ENCODE data around the gene ECSCR. TPM values are rescaled to one million over a fixed set of nuclear protein-coding genes. Genes with fewer than 3 reads are reported as not detected.
"Not testable (repeated sequence)": the region's sequence is repeated elsewhere in the genome, so short reads cannot be mapped to it uniquely, and the experiment has no call there.

The ECSCR gene
- total RNA-seq, 2 experiments from 2014 or later: 0.36 to 0.49 TPM

DNA sequence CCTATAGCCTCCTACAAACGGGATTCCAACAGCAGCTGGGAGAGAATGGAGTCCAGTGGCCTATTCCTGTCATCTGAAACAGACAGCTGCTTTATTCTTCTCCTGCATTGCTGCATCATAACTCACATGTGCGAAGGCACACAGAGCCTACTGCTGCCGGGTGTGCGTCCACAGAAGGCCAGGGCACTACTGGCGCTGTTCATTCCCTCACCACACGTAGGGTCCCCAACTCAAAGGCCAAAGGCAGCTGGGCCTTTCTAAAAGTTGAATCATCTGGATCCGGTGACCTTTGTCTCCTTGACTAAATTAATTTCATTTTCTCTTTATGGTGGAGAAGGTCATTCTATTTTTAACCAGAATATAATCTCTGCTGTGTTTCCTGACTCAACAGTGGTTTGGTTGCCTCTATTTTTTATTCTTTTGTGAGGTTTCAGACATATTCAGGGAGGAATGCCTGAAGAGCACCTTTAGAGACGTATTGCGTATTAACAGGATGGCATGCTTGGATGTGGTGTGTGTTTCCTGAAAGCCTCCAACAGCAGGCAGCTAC lies 47.9 kb downstream of the ECSCR start:
- no peak for DNase-seq
- peak overlapping the region; percentile 53 for H3K4me3 Mint-ChIP-seq
- peaks cover 45% of the 10 kb centered on the region for H3K4me1 Mint-ChIP-seq
- peak overlapping the region; percentile 96 for H3K27ac Mint-ChIP-seq
- no peaks in the 10 kb centered on the region for H3K9me3 Mint-ChIP-seq
- H3K36me3 Mint-ChIP-seq: peaks cover 42% of the 10 kb centered on the region
- H3K27me3 Mint-ChIP-seq: no peaks in the 10 kb centered on the region

- Mint-ChIP-seq H3K36me3 (peaks cover 42% of the 10 kb centered on the region), H3K4me3 (peak overlapping the region; percentile 20), H3K4me1 (peaks cover 45% of the 10 kb centered on the region), H3K27me3 (no peaks in the 10 kb centered on the region), H3K27ac (peak overlapping the region; percentile 96), H3K9me3 (no peaks in the 10 kb centered on the region)
- DNase-seq: no peak
Observed at GRCh38 chr5:139413963-139414362, 48.6 kb downstream of the ECSCR start.

DNA sequence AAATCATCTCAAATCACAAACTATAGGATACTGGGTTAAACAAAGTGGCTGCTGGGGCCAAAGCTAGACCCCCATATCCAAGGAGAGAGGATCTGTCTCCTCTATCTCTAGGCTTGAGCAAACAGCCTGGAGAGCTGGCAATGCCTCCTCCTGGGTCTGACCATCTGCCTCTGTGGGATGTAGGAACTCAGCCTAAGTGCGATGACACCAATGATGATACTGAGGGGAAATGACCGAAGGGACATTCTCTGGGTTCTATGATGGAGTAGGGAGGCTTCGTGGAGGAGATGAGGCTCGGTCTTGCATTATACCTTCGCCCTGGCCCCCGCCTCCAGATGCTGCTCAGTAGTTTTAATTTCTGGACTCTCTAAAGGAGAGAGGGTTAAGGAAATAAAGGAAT lies 49.4 kb downstream of the ECSCR start:
- H3K4me3 Mint-ChIP-seq: no peak overlapping the region
- no peak for DNase-seq
- H3K9me3 Mint-ChIP-seq: no peaks in the 10 kb centered on the region
- peaks cover 36% of the 10 kb centered on the region for H3K36me3 Mint-ChIP-seq
- peaks cover 45% of the 10 kb centered on the region for H3K4me1 Mint-ChIP-seq
- H3K27me3 Mint-ChIP-seq: no peaks in the 10 kb centered on the region
- peak overlapping the region; percentile 96 for H3K27ac Mint-ChIP-seq

DNA sequence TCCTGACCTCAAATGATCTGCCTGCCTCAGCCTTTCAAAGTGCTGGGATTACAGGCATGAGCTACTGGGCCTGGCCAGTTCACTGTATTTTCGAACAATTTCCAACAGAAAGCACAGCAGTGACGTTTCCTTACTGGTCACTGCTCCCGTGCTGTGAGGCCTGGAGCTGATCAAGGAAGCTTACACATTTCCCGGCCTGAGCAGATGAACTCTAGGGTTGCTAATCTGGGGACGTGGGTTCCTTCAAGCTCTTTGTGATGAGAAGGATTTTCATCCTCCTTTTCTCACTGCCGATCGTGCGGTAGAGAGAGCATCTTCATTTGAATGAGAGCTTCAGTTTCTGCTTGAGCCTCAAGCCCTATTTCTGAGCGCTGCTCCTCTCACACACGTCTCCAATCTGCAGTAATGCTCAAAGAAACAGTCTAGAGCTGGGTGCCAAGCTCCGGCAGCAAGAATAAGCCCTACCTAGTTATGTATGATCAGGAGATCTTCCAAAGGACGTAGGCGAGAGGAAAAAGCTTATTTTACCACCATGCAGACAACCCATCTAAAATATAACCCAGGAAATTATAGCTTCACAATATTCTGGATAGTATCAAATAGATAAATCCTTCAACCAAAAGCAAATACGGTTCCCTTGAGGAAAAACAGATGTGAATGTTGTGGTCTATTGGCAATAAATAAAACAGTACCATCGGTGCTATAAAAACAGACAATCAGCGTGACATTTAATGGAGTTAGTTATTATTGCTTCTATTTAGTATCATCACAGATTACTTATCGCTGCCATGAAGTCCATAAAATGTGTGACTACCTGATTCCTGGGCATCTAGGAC lies 51.3 kb downstream of the ECSCR start:
- Mint-ChIP-seq H3K27ac (no peak overlapping the region), H3K36me3 (peaks cover 18% of the 10 kb centered on the region), H3K9me3 (no peaks in the 10 kb centered on the region), H3K4me1 (peaks cover 43% of the 10 kb centered on the region), H3K4me3 (no peak overlapping the region), H3K27me3 (no peaks in the 10 kb centered on the region)
- DNase-seq: no peak

GRCh38 chr5:139410121-139410992 lies 52.2 kb downstream of the ECSCR start:
- Mint-ChIP-seq H3K4me1 (peaks cover 34% of the 10 kb centered on the region), H3K4me3 (no peak overlapping the region), H3K27me3 (no peaks in the 10 kb centered on the region), H3K36me3 (peaks cover 14% of the 10 kb centered on the region), H3K27ac (no peak overlapping the region), H3K9me3 (no peaks in the 10 kb centered on the region)
- DNase-seq: no peak

DNA sequence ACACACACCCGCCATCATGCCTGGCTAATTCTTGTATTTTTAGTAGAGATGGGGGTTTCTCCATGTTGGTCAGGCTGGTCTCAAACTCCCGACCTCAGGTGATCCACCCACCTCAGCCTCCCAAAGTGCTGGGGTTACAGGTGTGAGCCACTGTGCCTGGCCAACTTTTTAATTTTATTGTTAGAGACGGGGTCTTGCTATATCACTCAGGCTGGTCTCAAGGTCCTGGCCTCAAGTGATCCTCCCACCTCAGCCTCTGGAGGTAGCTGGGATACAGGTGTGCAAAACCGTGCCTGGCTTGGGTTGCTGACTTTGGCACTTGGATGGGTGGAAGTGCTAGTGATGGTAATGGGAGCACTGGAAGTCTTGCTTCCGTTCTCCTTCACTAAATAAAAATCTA lies 53.4 kb downstream of the ECSCR start:
- H3K27me3 Mint-ChIP-seq, H3K9me3 Mint-ChIP-seq, H3K4me3 Mint-ChIP-seq, H3K27ac Mint-ChIP-seq, DNase-seq, H3K36me3 Mint-ChIP-seq: not testable (repeated sequence)
- H3K4me1 Mint-ChIP-seq: peaks cover 29% of the 10 kb centered on the region

DNA sequence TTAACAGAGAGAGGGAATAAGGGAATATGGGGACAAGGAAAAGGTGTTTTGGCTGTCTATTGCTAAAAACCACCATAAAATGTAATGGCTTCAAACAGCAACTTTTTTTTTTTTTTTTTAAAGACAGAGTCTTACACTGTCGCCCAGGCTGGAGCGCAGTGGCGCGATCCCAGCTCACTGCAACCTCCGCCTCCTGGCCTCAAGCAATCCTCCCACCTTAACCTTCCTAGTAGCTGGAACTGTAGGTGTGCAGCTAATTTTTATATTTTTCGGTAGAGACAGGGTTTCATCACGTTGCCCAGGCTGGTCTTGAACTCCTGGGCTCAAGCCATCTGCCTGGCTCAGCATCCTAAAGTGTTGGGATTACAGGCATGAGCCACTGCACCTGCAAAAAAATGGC lies 54.4 kb downstream of the ECSCR start:
- Mint-ChIP-seq H3K4me3 (no peak overlapping the region), H3K9me3 (no peaks in the 10 kb centered on the region), H3K27me3 (no peaks in the 10 kb centered on the region), H3K4me1 (peaks cover 26% of the 10 kb centered on the region), H3K27ac (no peak overlapping the region), H3K36me3 (peaks cover 1% of the 10 kb centered on the region)
- DNase-seq: no peak

GRCh38 chr5:139407517-139407916 lies 55.0 kb downstream of the ECSCR start:
- Mint-ChIP-seq H3K4me1 (peaks cover 27% of the 10 kb centered on the region), H3K27ac (no peak overlapping the region), H3K36me3 (peaks cover 1% of the 10 kb centered on the region), H3K4me3 (no peak overlapping the region), H3K27me3 (no peaks in the 10 kb centered on the region), H3K9me3 (no peaks in the 10 kb centered on the region)
- no peak for DNase-seq

DNA sequence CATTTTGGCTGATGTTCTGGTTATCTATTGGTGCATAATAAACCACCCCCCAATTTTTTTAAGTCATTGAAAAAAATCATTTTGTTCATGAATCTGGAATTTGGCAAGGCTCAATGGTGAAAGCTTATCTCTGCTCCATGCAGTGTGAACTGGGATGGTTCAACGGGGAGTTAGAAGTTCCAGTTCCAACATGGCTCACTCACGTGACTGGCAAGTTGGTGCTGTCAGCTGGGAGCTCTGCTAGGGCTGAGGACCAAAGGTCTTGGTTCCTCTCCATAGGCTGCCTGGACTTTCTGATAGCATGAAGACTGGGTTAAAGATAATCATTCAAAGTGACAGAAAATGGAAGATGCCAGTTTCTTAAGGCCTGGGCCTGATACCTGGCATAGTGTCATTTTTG lies 55.6 kb downstream of the ECSCR start:
- H3K4me1 Mint-ChIP-seq: peaks cover 28% of the 10 kb centered on the region
- no peak for DNase-seq
- peaks cover 1% of the 10 kb centered on the region for H3K36me3 Mint-ChIP-seq
- H3K27me3 Mint-ChIP-seq: no peaks in the 10 kb centered on the region
- H3K4me3 Mint-ChIP-seq: no peak overlapping the region
- no peaks in the 10 kb centered on the region for H3K9me3 Mint-ChIP-seq
- H3K27ac Mint-ChIP-seq: no peak overlapping the region

DNA sequence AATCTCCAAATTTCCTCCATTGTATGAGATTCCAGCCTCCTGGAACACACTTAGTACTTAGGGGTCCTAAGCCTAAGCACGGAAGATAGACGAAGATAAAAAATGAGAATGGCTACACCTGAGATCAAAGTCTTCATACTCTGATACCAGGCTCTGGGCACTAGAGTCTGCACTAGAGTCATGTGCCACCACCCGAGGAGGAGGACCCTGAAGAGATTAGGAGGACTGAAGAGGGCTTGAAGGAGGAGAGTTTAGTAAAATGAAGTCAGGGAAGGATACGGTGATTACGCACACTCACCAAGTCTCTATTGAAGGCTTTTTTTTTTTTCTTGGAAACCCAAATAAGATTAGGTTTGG lies 58.1 kb downstream of the ECSCR start:
- H3K9me3 Mint-ChIP-seq: no peaks in the 10 kb centered on the region
- H3K4me1 Mint-ChIP-seq: peaks cover 34% of the 10 kb centered on the region
- DNase-seq: no peak
- H3K36me3 Mint-ChIP-seq: no peaks in the 10 kb centered on the region
- H3K27ac Mint-ChIP-seq: peak overlapping the region; percentile 100
- H3K27me3 Mint-ChIP-seq: no peaks in the 10 kb centered on the region
- H3K4me3 Mint-ChIP-seq: peak overlapping the region; percentile 93

DNA sequence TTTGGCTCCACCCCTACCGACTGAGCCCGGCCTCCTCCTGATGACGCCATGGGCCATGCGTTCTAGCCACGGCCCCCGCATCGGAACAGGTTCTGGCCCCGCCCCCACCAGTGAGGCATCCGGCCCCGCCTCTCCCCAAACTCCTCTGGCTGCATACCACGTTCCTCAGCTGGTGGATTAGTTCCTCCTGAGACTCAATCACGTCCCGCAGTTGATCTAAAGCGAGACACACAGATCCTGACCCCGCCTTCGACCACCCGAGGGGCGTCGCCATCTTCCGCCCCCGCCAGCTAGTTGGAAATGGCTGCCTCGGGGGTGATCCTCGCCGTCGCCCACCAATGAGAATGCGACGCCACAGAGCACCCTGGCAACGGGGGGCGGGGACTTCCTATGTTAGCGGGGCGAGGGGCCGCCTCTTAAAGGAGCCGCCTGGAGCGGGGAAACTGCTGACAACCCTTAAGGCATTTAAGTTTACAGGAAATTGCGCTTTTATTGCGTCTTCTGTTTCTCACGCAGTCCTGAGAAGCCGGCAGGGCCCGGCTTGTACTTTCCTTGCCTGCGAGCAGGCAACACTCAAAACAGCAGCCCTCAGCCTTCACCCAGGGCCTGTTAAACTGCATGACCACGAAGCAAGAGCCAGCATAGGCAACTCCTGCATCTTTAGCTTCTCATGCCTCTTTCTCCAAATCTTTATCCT lies 58.6 kb downstream of the ECSCR start, which contains the start of gene SPATA24:
Gene SPATA24, minus strand, starts transcription at position 303 of the 697 bp plus-strand sequence. Its CDS starts 29 bp downstream, at position 274.
- DNase-seq: peak; percentile 98
- Mint-ChIP-seq H3K4me1 (peaks cover 39% of the 10 kb centered on the region), H3K36me3 (no peaks in the 10 kb centered on the region), H3K27me3 (no peaks in the 10 kb centered on the region), H3K27ac (peak within 1 kb of the TSS; percentile 100), H3K9me3 (no peaks in the 10 kb centered on the region), H3K4me3 (peak within 1 kb of the TSS; percentile 93)

DNA sequence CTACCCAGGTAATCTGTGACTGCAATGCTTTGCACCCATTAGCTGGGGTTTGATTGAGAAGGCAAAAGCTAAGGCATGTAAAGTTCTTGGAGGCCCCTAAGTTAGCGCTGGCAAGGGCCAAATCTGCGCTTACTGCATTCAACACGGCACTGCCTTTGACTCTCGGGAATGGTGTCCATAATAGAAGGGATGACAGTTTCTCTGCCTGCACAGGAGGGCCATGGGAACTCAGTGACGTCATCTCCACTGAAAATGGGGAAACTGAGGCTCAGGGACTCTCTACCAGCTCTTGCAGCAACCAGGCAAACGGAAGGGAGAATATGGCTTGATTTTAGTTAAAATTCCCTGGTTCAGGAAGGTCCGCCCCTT lies 59.1 kb downstream of the ECSCR start:
- Mint-ChIP-seq H3K4me3 (peak overlapping the region; percentile 93), H3K27ac (peak overlapping the region; percentile 100), H3K27me3 (no peaks in the 10 kb centered on the region), H3K9me3 (no peaks in the 10 kb centered on the region), H3K4me1 (peaks cover 39% of the 10 kb centered on the region), H3K36me3 (no peaks in the 10 kb centered on the region)
- no peak for DNase-seq

DNA sequence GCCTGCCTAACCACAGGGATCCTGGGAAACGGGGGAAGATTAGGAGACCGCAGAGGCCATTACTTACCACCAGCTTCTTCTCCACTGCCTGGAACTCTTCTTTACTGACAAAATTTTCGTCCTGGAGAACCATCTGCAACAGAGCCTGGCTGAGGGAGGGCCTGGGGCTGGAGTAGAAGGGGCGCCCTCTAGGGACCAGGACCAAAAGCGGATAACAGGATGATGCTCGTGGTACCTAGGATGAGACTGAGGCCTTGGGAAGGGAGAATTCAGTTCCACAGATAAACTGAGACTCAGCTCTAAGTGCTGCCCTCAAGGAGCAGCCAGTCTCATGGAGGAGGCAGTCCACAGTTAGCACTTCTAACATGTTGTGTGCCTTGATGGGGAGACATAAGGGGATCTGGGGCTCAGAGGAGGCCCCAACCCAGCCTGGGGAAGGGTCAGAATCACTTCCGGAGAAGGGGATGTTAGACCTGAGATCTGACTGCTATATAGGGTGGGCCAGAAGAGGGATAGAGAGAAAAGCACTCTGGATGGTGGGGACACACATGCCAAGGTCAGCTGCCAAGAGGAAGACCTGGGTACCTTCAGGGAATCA lies 59.9 kb downstream of the ECSCR start:
- no peaks in the 10 kb centered on the region for H3K27me3 Mint-ChIP-seq
- no peaks in the 10 kb centered on the region for H3K36me3 Mint-ChIP-seq
- peak overlapping the region; percentile 100 for H3K27ac Mint-ChIP-seq
- H3K4me3 Mint-ChIP-seq: peak overlapping the region; percentile 93
- H3K9me3 Mint-ChIP-seq: no peaks in the 10 kb centered on the region
- H3K4me1 Mint-ChIP-seq: peaks cover 39% of the 10 kb centered on the region
- DNase-seq: no peak

DNA sequence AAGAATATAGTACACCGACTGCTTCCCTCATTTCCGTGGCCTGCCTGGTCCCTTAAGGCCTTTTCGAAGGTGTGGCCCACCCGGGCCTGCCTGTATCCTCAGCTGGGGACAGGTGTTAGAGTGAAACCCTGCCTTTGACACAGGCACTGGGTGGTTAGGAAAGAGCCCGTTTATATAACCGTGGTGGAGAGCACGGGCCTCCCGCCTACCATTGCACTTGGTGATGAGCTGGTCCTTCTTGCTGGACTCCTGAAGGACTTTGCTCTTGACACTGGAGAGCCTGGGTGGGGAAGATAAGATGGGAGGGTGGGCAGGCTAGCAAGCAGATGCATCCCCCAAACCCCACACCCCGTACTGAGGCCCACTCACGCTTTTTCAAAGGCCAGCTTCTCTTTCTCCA lies 61.0 kb downstream of the ECSCR start:
- H3K36me3 Mint-ChIP-seq: no peaks in the 10 kb centered on the region
- no peaks in the 10 kb centered on the region for H3K27me3 Mint-ChIP-seq
- no peak overlapping the region for H3K27ac Mint-ChIP-seq
- H3K4me1 Mint-ChIP-seq: peaks cover 33% of the 10 kb centered on the region
- no peak for DNase-seq
- no peaks in the 10 kb centered on the region for H3K9me3 Mint-ChIP-seq
- H3K4me3 Mint-ChIP-seq: no peak overlapping the region

All from activated naive CD8-positive, alpha-beta T cell treated with anti-CD3 and anti-CD28 coated beads for 36 hours (primary cell).